HUES48 (cell line): Measurements from ENCODE around the gene KCTD20.

Experiments
- H3K27ac ChIP-seq: one replicate; pipeline ENCODE4 v1.7.0; 2013; ENCODE audit warnings: low read depth, low read length, inconsistent platforms
- H3K27me3 ChIP-seq: 2 replicates; pipeline ENCODE4 v1.6.1; 2013; ENCODE audit warnings: mild to moderate bottlenecking, low read length; ENCODE audit not compliant: control insufficient read depth, insufficient read depth
- H3K36me3 ChIP-seq: 2 replicates; pipeline ENCODE4 v1.6.1; 2013; ENCODE audit warnings: low read length; ENCODE audit not compliant: control insufficient read depth, insufficient read depth
- H3K4me1 ChIP-seq: 2 replicates; pipeline ENCODE4 v1.6.1; 2013; ENCODE audit warnings: mild to moderate bottlenecking, low read length; ENCODE audit not compliant: control insufficient read depth, insufficient read depth
- H3K4me3 ChIP-seq: 2 replicates; pipeline ENCODE4 v1.5.1; 2013; ENCODE audit warnings: mild to moderate bottlenecking, low read depth, low read length
- H3K9ac ChIP-seq: 2 replicates; pipeline ENCODE4 v1.6.1; 2013; ENCODE audit warnings: mild to moderate bottlenecking, low read depth, low read length, moderate library complexity
- H3K9me3 ChIP-seq: 2 replicates; pipeline ENCODE4 v1.6.1; 2013; ENCODE audit warnings: low read length; ENCODE audit not compliant: control insufficient read depth, insufficient read depth

Gene KCTD20

DNA sequence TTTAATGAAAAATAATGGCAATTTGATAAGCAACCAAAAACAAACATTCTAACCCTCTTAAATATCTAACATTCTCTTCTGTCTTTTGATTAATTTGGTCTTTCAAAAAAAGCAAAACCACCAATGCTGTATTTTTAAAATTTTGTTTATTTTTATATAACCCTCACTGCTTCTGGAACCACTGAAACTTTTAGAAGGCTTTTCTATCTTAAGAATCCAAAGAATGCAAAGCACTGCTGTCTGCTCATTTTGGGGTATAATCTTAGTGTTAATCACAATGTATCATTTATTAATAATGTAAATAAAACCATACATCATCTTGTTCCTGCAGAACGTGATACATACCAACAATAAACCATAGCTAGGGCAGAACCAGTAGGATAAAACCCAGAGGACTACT lies 90.5 kb downstream of the KCTD20 start:
- Histone ChIP-seq H3K9ac (no peak overlapping the region), H3K27me3 (no peaks in the 10 kb centered on the region), H3K36me3 (peaks cover 37% of the 10 kb centered on the region), H3K4me1 (no peaks in the 10 kb centered on the region), H3K9me3 (no peaks in the 10 kb centered on the region), H3K4me3 (no peak overlapping the region), H3K27ac (no peak overlapping the region)

GRCh38 chr6:36536873-36537547 lies 94.2 kb downstream of the KCTD20 start:
- no peak overlapping the region for H3K4me3 ChIP-seq
- H3K27ac ChIP-seq: no peak overlapping the region
- H3K36me3 ChIP-seq: peaks cover 57% of the 10 kb centered on the region
- no peaks in the 10 kb centered on the region for H3K27me3 ChIP-seq
- no peaks in the 10 kb centered on the region for H3K4me1 ChIP-seq
- H3K9ac ChIP-seq: no peak overlapping the region
- no peaks in the 10 kb centered on the region for H3K9me3 ChIP-seq

- Histone ChIP-seq H3K9ac (no peak overlapping the region), H3K36me3 (peaks cover 50% of the 10 kb centered on the region)
Observed at GRCh38 chr6:36539814-36540568, 97.2 kb downstream of the KCTD20 start.

More at GRCh38 chr6:36539814-36540568, 97.2 kb downstream of the KCTD20 start:
- H3K4me1 ChIP-seq: no peaks in the 10 kb centered on the region
- H3K4me3 ChIP-seq: no peak overlapping the region
- H3K27ac ChIP-seq: no peak overlapping the region
- no peaks in the 10 kb centered on the region for H3K27me3 ChIP-seq
- no peaks in the 10 kb centered on the region for H3K9me3 ChIP-seq
